ENCODE results near the gene C1orf185.
"Not testable (repeated sequence)": the region's sequence is repeated elsewhere in the genome, so short reads cannot be mapped to it uniquely, and the experiment has no call there.

C1orf185 gene

GRCh38 chr1:51170342-51170741, 68.3 kb downstream of the C1orf185 start:
- no peak for DNase-seq (ENCODE audit: low spot score)
- TF ChIP-seq, protein P1, sequence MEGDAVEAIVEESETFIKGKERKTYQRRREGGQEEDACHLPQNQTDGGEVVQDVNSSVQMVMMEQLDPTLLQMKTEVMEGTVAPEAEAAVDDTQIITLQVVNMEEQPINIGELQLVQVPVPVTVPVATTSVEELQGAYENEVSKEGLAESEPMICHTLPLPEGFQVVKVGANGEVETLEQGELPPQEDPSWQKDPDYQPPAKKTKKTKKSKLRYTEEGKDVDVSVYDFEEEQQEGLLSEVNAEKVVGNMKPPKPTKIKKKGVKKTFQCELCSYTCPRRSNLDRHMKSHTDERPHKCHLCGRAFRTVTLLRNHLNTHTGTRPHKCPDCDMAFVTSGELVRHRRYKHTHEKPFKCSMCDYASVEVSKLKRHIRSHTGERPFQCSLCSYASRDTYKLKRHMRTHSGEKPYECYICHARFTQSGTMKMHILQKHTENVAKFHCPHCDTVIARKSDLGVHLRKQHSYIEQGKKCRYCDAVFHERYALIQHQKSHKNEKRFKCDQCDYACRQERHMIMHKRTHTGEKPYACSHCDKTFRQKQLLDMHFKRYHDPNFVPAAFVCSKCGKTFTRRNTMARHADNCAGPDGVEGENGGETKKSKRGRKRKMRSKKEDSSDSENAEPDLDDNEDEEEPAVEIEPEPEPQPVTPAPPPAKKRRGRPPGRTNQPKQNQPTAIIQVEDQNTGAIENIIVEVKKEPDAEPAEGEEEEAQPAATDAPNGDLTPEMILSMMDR (IDR thresholded peaks at IDR 0.05; ENCODE audit: extremely low read depth, insufficient read depth, missing control alignments), result no peak
- in situ Hi-C loops (cut with MboI; ENCODE audit: low pct_unique_long_range_greater_than_20kb, low sequenced_read_pairs, unreplicated experiment), result no loop called here

GRCh38 chr1:51172811-51173210, 70.8 kb downstream of the C1orf185 start:
- TF ChIP-seq, protein P1 (IDR thresholded peaks at IDR 0.05; ENCODE audit: extremely low read depth, insufficient read depth, missing control alignments), result no peak
- in situ Hi-C loops (cut with MboI; ENCODE audit: low pct_unique_long_range_greater_than_20kb, low sequenced_read_pairs, unreplicated experiment), result no loop called here
- no peak for DNase-seq (ENCODE audit: low spot score)

GRCh38 chr1:51175278-51175677, 73.2 kb downstream of the C1orf185 start:
- in situ Hi-C loops (cut with MboI; ENCODE audit: low pct_unique_long_range_greater_than_20kb, low sequenced_read_pairs, unreplicated experiment), result loop anchor here (25.0 kb wide), 1 partner anchor 313 kb away; no protein-coding TSS in a partner anchor
- no peak for DNase-seq (ENCODE audit: low spot score)
- TF ChIP-seq, protein P1 (IDR thresholded peaks at IDR 0.05; ENCODE audit: extremely low read depth, insufficient read depth, missing control alignments), result no peak

DNA sequence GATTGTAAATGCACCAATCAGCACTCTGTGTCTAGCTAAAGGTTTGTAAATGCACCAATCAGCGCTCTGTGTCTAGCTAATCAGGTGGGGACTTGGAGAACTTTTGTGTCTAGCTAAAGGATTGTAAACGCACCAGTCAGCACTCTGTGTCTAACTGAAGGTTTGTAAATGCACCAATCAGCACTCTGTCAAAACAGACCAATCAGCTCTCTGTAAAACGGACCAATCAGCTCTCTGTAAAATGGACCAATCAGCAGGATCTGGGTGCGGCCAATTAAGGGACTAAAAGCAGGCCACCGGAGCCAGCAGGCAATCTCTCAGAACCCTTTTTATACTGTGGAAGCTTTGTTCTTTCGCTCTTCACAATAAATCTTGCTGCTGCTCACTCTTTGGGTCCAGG, 76.0 kb downstream of the C1orf185 start:
- in situ Hi-C loops (cut with MboI; ENCODE audit: low pct_unique_long_range_greater_than_20kb, low sequenced_read_pairs, unreplicated experiment), result loop anchor here (25.0 kb wide), 1 partner anchor 316 kb away; no protein-coding TSS in a partner anchor
- not testable (repeated sequence) for DNase-seq (ENCODE audit: low spot score)

- DNase-seq (ENCODE audit: low spot score), result no peak
- in situ Hi-C loops (cut with MboI; ENCODE audit: low pct_unique_long_range_greater_than_20kb, low sequenced_read_pairs, unreplicated experiment), result loop anchor here (10.0 to 25.0 kb wide), 3 partner anchors 103 to 413 kb away; no protein-coding TSS in a partner anchor
- TF ChIP-seq, protein P1 (IDR thresholded peaks at IDR 0.05; ENCODE audit: extremely low read depth, insufficient read depth, missing control alignments), result no peak
These were observed 86.2 kb downstream of the C1orf185 start for GRCh38 chr1:51188230-51188629.

GRCh38 chr1:51189421-51190073, 87.5 kb downstream of the C1orf185 start:
- peak; percentile 72 for DNase-seq (ENCODE audit: low spot score)
- TF ChIP-seq, protein P1 (IDR thresholded peaks at IDR 0.05; ENCODE audit: extremely low read depth, insufficient read depth, missing control alignments), result peak; percentile 89
- in situ Hi-C loops (cut with MboI; ENCODE audit: low pct_unique_long_range_greater_than_20kb, low sequenced_read_pairs, unreplicated experiment), result loop anchor here (10.0 to 25.0 kb wide), 3 partner anchors 105 to 415 kb away; no protein-coding TSS in a partner anchor

GRCh38 chr1:51190961-51191360, 88.9 kb downstream of the C1orf185 start:
- DNase-seq (ENCODE audit: low spot score), result no peak
- TF ChIP-seq, protein P1 (IDR thresholded peaks at IDR 0.05; ENCODE audit: extremely low read depth, insufficient read depth, missing control alignments), result no peak
- in situ Hi-C loops (cut with MboI; ENCODE audit: low pct_unique_long_range_greater_than_20kb, low sequenced_read_pairs, unreplicated experiment), result loop anchor here (25.0 kb wide), 1 partner anchor 329 kb away; no protein-coding TSS in a partner anchor

All from GM13977 (cell line).